ENCODE measurements around the gene LSMEM2.

The LSMEM2 gene

DNA sequence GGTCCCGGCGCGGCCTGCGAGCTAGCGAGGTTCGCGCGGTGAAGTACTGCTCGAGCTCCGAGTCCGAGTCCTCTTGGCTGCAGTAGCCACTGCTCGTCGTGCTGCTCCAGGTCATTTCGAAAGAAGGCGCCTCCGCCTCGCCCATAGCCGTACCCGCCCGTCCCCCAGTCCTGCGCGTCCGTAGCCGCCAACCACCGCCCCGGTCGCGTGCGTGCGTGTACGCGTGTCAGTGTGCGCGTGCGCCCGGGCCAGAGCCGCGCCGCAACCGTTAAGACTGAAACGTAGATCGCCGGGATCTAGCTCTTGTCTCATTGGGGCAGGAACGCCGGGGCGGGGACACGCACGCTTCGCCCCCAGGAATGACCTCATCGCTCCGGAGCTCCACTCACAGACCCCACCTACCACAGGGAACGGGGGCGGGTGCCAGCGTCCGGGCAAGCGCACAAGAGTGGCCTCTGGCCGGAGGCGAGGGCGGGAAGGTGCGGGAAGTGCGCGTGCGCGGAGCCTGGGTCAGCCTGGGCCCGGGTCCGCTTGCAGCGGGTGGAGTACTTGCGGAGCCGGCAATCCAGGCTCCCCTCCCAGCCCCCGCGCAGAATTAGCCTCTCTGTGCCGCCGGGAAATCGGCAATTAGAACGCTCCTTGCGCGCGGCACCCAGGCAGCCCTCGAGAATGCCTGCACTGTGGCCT lies 58.4 kb downstream of the LSMEM2 start:
- no peak for TF ChIP-seq CTCF (IDR thresholded peaks at IDR 0.05; ENCODE audit: low read depth, low read length, missing control alignments)
- peak overlapping the region; percentile 91 for H3K4me3 ChIP-seq (ENCODE audit: low read depth, low read length)
- DNase-seq (ENCODE audit: low read depth) = peak; percentile 96
